HepG2 (cell line): ENCODE results near the gene UBALD1. TPM values are rescaled to one million over a fixed set of nuclear protein-coding genes. Genes with fewer than 3 reads are reported as not detected.

Experiments used
- DNMT1 ChIP-seq: sonication (generic); formaldehyde crosslinking; IDR thresholded peaks from 2 replicates; pipeline ENCODE4 v1.5.1; 2020; ENCODE audit warnings: mild to moderate bottlenecking, missing genetic modification reagents
- ELK4 ChIP-seq: sonication (generic); formaldehyde crosslinking; IDR thresholded peaks from 2 replicates; pipeline ENCODE4 v1.9.0; 2021; ENCODE audit warnings: missing genetic modification reagents, borderline replicate concordance
- ETS1 ChIP-seq: sonication (generic); formaldehyde crosslinking; IDR thresholded peaks from 2 replicates; pipeline ENCODE4 v1.4.0; 2020; ENCODE audit warnings: missing genetic modification reagents
- GPN1 ChIP-seq: sonication (generic); formaldehyde crosslinking; IDR thresholded peaks from 2 replicates; pipeline ENCODE4 v1.5.1; 2020; ENCODE audit warnings: missing genetic modification reagents, borderline replicate concordance
- MATR3 ChIP-seq: sonication (generic); formaldehyde crosslinking; IDR thresholded peaks from 2 replicates; pipeline ENCODE4 v1.4.0; 2020; ENCODE audit warnings: missing genetic modification reagents
- MXD4 ChIP-seq: IDR thresholded peaks from 2 replicates; pipeline ENCODE4 v1.6.1; 2016; ENCODE audit warnings: mild to moderate bottlenecking, missing biosample characterization, missing genetic modification reagents
- PHB2 ChIP-seq: fragments of 450-650 bp; IDR thresholded peaks from 2 replicates; pipeline ENCODE4 v1.6.1; 2018; ENCODE audit not compliant: partially characterized antibody
- RBM39 ChIP-seq: fragments of 200-400 bp; formaldehyde crosslinking; IDR thresholded peaks from one replicate; pipeline ENCODE4 v1.6.1; 2018; ENCODE audit warnings: antibody characterized with exemption, mild to moderate bottlenecking, low read depth, low read length; ENCODE audit not compliant: poor library complexity, severe bottlenecking
- SALL2 ChIP-seq: sonication (generic); formaldehyde crosslinking; IDR thresholded peaks from 2 replicates; pipeline ENCODE4 v1.8.1; 2023; ENCODE audit warnings: mild to moderate bottlenecking, missing genetic modification reagents, inconsistent platforms
- ZFP41 ChIP-seq: sonication (generic); formaldehyde crosslinking; IDR thresholded peaks from 2 replicates; pipeline ENCODE4 v1.4.0; 2020; ENCODE audit warnings: mild to moderate bottlenecking, missing genetic modification reagents, borderline replicate concordance
- ZHX2 ChIP-seq, 2 experiments: sonication (generic) in 1 of 2; formaldehyde crosslinking in 1 of 2; IDR thresholded peaks; 2 replicates each; pipeline versions ENCODE4 v1.6.1 to v1.9.0; 2014 to 2022; ENCODE audit warnings: antibody characterized with exemption in 1 of 2, borderline replicate concordance in 1 of 2, inconsistent platforms in 1 of 2, low read depth in 1 of 2, missing genetic modification reagents in 1 of 2
- ZMYM4 ChIP-seq: sonication (generic); formaldehyde crosslinking; IDR thresholded peaks from 2 replicates; pipeline ENCODE4 v1.8.1; 2023; ENCODE audit warnings: mild to moderate bottlenecking, missing genetic modification reagents
- ZNF12 ChIP-seq: sonication (generic); formaldehyde crosslinking; IDR thresholded peaks from 2 replicates; pipeline ENCODE4 v1.5.0; 2020; ENCODE audit warnings: missing genetic modification reagents
- ZNF672 ChIP-seq: sonication (generic); formaldehyde crosslinking; IDR thresholded peaks from 2 replicates; pipeline ENCODE4 v1.8.1; 2022; ENCODE audit warnings: missing genetic modification reagents
- ZNF724P ChIP-seq: sonication (generic); formaldehyde crosslinking; IDR thresholded peaks from 2 replicates; pipeline ENCODE4 v1.8.0; 2022; ENCODE audit warnings: missing genetic modification reagents, borderline replicate concordance
- polyA plus RNA-seq, 8 experiments: library from polyadenylated mRNA; depleted of rRNA in 3 of 8; stranded (reverse) in 7 of 8; unstranded in 1 of 8; fragments of >200 nt; fragmentation: Illumina TruSeq in 4 of 8; extraction: Trizol in 4 of 8; gene quantifications; 2 replicates each; pipeline versions ENCODE4 v1.2.1 to v1.2.3, GENCODE V29; 2011 to 2016; ENCODE audit warnings: low read depth in 4 of 8, missing spikeins in 1 of 8, mixed read lengths in 1 of 8; ENCODE audit not compliant: insufficient read depth in 1 of 8
- total RNA-seq, 5 experiments: library from RNA; depleted of rRNA; stranded (reverse); fragments of >200 nt; fragmentation: Illumina TruSeq; extraction: Trizol; gene quantifications; 2 replicates each; pipeline ENCODE4 v1.2.3, GENCODE V29; 2016; ENCODE audit warnings: low read depth in 1 of 5
- TF ChIP-seq, protein P1 (sequence below): fragments of 450-650 bp; IDR thresholded peaks from 2 replicates; pipeline ENCODE4 v1.6.1; 2017; ENCODE audit warnings: mild to moderate bottlenecking

Gene UBALD1
- total and polyA plus RNA-seq, 2 of the 13 experiments (the other 11 are each of a cell fraction or from before 2014, with no cell fraction given) = 6.8 to 12.3 TPM

DNA sequence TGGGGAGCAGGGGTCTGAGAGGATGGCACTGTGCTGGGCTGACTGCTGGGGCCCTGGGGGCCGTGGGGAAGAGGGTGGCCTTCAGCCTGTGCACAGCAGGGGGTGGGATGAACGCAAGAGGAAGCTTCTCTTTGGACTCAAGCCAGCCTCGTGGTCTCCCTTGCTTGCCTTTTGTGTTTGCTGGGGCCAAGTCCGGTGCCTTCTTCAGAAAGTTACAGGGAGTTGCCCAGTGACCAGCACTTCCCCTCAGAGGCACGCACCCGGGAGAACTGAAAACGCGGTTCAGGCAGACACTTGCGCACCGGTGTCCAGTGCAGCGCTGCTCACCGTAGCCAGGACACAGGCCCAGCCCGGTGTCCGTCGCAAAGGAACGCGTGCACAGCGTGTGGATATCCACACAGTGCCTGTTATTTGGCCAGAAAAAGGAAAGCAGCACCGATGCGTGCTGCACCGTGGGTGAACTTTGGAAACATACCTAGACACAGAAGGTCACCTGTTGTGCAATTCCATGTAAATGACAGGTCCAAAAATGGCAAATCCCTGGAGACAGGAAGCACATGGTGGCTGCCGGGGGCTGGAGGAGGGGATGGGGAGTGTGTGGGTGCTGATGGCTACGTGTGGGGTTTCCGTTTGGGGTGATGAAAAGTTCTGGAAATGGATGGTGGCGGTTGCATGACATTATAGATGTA lies 49.2 kb upstream of the UBALD1 start (continued):
- 0 out of 2 replicates have a peak, but pooled peaks have one; percentile 69 for TF ChIP-seq ZHX2 (IDR thresholded peaks at IDR 0.05; ENCODE audit: low read depth)
- TF ChIP-seq ZHX2 (CRISPR knock-in tag; IDR thresholded peaks at IDR 0.05; ENCODE audit: borderline replicate concordance) = no peak
- peak; percentile 83; the same call in 1 of the 2 replicates for TF ChIP-seq ETS1
- TF ChIP-seq ZFP41 (CRISPR knock-in tag) = peak; percentile 83; the same call in 1 of the 2 replicates
- peak; percentile 96 for TF ChIP-seq ZNF724P (CRISPR knock-in tag)
- TF ChIP-seq DNMT1 (CRISPR knock-in tag) = no peak; the same call in none of the 2 replicates
- 0 out of 2 replicates have a peak, but pooled peaks have one; percentile 79 for TF ChIP-seq SALL2 (CRISPR knock-in tag)
- TF ChIP-seq, protein P1, sequence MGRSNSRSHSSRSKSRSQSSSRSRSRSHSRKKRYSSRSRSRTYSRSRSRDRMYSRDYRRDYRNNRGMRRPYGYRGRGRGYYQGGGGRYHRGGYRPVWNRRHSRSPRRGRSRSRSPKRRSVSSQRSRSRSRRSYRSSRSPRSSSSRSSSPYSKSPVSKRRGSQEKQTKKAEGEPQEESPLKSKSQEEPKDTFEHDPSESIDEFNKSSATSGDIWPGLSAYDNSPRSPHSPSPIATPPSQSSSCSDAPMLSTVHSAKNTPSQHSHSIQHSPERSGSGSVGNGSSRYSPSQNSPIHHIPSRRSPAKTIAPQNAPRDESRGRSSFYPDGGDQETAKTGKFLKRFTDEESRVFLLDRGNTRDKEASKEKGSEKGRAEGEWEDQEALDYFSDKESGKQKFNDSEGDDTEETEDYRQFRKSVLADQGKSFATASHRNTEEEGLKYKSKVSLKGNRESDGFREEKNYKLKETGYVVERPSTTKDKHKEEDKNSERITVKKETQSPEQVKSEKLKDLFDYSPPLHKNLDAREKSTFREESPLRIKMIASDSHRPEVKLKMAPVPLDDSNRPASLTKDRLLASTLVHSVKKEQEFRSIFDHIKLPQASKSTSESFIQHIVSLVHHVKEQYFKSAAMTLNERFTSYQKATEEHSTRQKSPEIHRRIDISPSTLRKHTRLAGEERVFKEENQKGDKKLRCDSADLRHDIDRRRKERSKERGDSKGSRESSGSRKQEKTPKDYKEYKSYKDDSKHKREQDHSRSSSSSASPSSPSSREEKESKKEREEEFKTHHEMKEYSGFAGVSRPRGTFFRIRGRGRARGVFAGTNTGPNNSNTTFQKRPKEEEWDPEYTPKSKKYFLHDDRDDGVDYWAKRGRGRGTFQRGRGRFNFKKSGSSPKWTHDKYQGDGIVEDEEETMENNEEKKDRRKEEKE = no peak
- no peak for TF ChIP-seq RBM39
- peak; percentile 68 for TF ChIP-seq ZNF12 (CRISPR knock-in tag)
- TF ChIP-seq ZMYM4 = peak; percentile 82
- TF ChIP-seq ELK4 (CRISPR knock-in tag) = peak; percentile 34; the same call in 1 of the 2 replicates
- TF ChIP-seq MATR3 (CRISPR knock-in tag) = no peak
- 0 out of 2 replicates have a peak, but pooled peaks have one; percentile 73 for TF ChIP-seq GPN1 (CRISPR knock-in tag)
- no peak for TF ChIP-seq PHB2
- TF ChIP-seq ZNF672 (CRISPR knock-in tag) = no peak
- TF ChIP-seq MXD4 (CRISPR knock-in tag) = peak; percentile 90
